ENCODE results near the gene CENPL.

Gene CENPL

DNA sequence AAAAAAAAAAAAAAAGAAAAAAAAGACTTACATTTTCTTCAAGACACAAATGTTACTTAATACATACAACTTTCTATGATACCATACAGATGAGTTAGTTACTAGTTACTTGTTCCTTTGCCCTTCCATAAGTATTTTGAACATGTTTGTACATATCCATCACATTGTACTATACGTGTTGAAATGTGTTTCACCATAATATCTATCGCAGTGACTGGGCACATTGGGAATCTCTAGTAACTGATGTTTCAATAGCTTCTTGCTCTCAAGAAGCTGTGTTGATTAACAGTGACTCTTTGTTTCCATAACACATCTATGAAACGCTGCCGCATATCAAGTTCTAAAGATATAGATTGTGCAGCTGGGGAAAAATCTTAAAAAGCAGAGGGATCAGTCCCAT is 67.0 kb downstream of the CENPL start:
- DNase-seq = no peak

DNA sequence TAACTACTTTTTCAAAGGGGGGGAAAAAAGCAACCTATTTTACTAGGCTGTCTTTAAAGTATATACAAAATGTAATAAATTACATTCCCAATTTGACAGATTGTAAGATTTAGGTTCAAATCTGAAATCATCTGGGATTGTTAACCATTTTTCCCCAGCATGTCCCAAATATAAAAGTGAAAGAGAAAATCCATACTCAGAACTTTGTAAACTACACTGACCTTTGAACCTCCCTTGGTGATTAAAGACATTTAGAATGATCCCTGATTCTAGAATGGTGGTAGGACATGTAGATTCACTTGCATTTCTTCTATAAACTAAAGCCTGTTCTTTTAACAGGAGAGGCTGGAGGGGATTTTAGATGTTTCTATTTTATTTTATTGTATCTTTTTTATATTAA is 70.9 kb downstream of the CENPL start:
- DNase-seq = no peak

Data from stimulated activated CD4-positive, alpha-beta T cell treated with anti-CD3 and anti-CD28 coated beads, Interleukin-2, amount 100 ng/mL, for 48 hours (primary cell).